Ascending aorta (tissue), 2 donors: ENCODE results near the gene DDIT4. TPM values are rescaled to one million over a fixed set of nuclear protein-coding genes. Genes with fewer than 3 reads are reported as not detected.
"Not testable (repeated sequence)": the region's sequence is repeated elsewhere in the genome, so short reads cannot be mapped to it uniquely, and the experiment has no call there.

Experiments
- DNase-seq, 2 donors: peaks; one replicate each; pipeline ENCODE4 v3.0.0-alpha.2; 2019; ENCODE audit warnings: low spot score in 2 of 2
- H3K27ac ChIP-seq, 2 donors: fragments of 200-600 bp; sonication (generic); one replicate each; pipeline ENCODE4 v1.5.1; 2016 to 2017; ENCODE audit warnings: mild to moderate bottlenecking in 1 of 2
- H3K27me3 ChIP-seq: fragments of 200-600 bp; sonication (generic); one replicate; pipeline ENCODE4 v1.5.1; 2017
- H3K36me3 ChIP-seq, 2 donors: fragments of 200-600 bp; sonication (generic); one replicate each; pipeline ENCODE4 v1.5.1; 2016
- H3K4me1 ChIP-seq, 2 donors: fragments of 200-600 bp; sonication (generic); one replicate each; pipeline ENCODE4 v1.5.1; 2016 to 2017; ENCODE audit warnings: mild to moderate bottlenecking in 1 of 2
- H3K4me3 ChIP-seq, 2 donors: fragments of 200-600 bp; sonication (generic); one replicate each; pipeline ENCODE4 v1.5.1; 2016 to 2017; ENCODE audit warnings: mild to moderate bottlenecking in 1 of 2
- H3K9me3 ChIP-seq, 2 donors: fragments of 200-600 bp; sonication (generic); one replicate each; pipeline ENCODE4 v1.5.1; 2016
- CTCF ChIP-seq, 3 experiments: fragments of 200-600 bp in 2 of 3; fragments of 450-650 bp in 1 of 3; sonication (generic) in 2 of 3; IDR thresholded peaks; one replicate each; pipeline ENCODE4 v1.5.1; 2016 to 2019; ENCODE audit warnings: antibody characterized with exemption in 3 of 3, mild to moderate bottlenecking in 1 of 3, moderate library complexity in 1 of 3
- intact Hi-C: fragments of 100-400 bp; cut with DNase I; formaldehyde crosslinking; loops from one replicate; pipeline ENCODE4 v1.15.1; 2023
- total RNA-seq: library from RNA; depleted of rRNA; stranded (reverse); fragments of >200 nt; gene quantifications from one replicate; pipeline ENCODE4 v1.1.0, GENCODE V29; 2016

The DDIT4 gene
- total RNA-seq, 1 donor from 2014 or later: 394 TPM

- no peaks in the 10 kb centered on the region for H3K27me3 ChIP-seq
- DNase-seq: no peak
- H3K4me3 ChIP-seq: no peak overlapping the region
- no peaks in the 10 kb centered on the region for H3K9me3 ChIP-seq
- intact Hi-C loops: no loop called here
- H3K27ac ChIP-seq: no peak overlapping the region
- TF ChIP-seq CTCF (IDR thresholded peaks at IDR 0.05): no peak
- peaks cover 5 to 8% of the 10 kb centered on the region in 2 donors for H3K4me1 ChIP-seq
- no peaks in the 10 kb centered on the region for H3K36me3 ChIP-seq
Measured at GRCh38 chr10:72267819-72268399, 5.8 kb upstream of the DDIT4 start.

- H3K36me3 ChIP-seq, intact Hi-C loops, H3K27ac ChIP-seq, H3K9me3 ChIP-seq, H3K4me1 ChIP-seq, DNase-seq, H3K27me3 ChIP-seq, H3K4me3 ChIP-seq: not testable (repeated sequence)
Measured at GRCh38 chr10:72268475-72269200, 5.1 kb upstream of the DDIT4 start.

GRCh38 chr10:72270607-72271281 lies 3.0 kb upstream of the DDIT4 start:
- H3K36me3 ChIP-seq: peaks cover 15 to 16% of the 10 kb centered on the region in 2 donors
- intact Hi-C loops: no loop called here
- no peaks in the 10 kb centered on the region for H3K27me3 ChIP-seq
- no peak for TF ChIP-seq CTCF (IDR thresholded peaks at IDR 0.05)
- no peaks in the 10 kb centered on the region for H3K9me3 ChIP-seq
- no peak for DNase-seq
- H3K27ac ChIP-seq: no peak overlapping the region
- peaks cover 5 to 15% of the 10 kb centered on the region in 2 donors for H3K4me1 ChIP-seq
- H3K4me3 ChIP-seq: no peak overlapping the region

GRCh38 chr10:72272689-72273409 lies 875 bp upstream of the DDIT4 start:
- Histone ChIP-seq H3K4me3 (peak overlapping the region; percentile 76 to 86), H3K4me1 (peaks cover 8 to 22% of the 10 kb centered on the region in 2 donors), H3K27me3 (no peaks in the 10 kb centered on the region), H3K36me3 (peaks cover 22 to 24% of the 10 kb centered on the region in 2 donors), H3K27ac (peak overlapping the region; percentile 93 to 98), H3K9me3 (no peaks in the 10 kb centered on the region)
- no peak for TF ChIP-seq CTCF (IDR thresholded peaks at IDR 0.05)
- intact Hi-C loops: loop anchor here (1.0 kb wide), 4 partner anchors 13 to 57 kb away; partner anchors contain the start of genes ANAPC16 and ASCC1
- peak; percentile 74 to 97 for DNase-seq

GRCh38 chr10:72274213-72274729 lies 547 bp downstream of the DDIT4 start:
- H3K36me3 ChIP-seq: peaks cover 22 to 24% of the 10 kb centered on the region in 2 donors
- TF ChIP-seq CTCF (IDR thresholded peaks at IDR 0.05): no peak
- no peaks in the 10 kb centered on the region for H3K27me3 ChIP-seq
- H3K27ac ChIP-seq: peak overlapping the region; percentile 89 to 93
- intact Hi-C loops: loop anchor here (2.0 kb wide), 1 partner anchor 63 kb away; no protein-coding TSS in a partner anchor
- peak overlapping the region; percentile 76 to 86 for H3K4me3 ChIP-seq
- DNase-seq: no peak
- no peaks in the 10 kb centered on the region for H3K9me3 ChIP-seq
- H3K4me1 ChIP-seq: peaks cover 8 to 22% of the 10 kb centered on the region in 2 donors
